Measurements from ENCODE around the gene LSM11.

GRCh38 chr5:157729858-157730257 lies 13.7 kb upstream of the LSM11 start:
- TF ChIP-seq CTCF (IDR thresholded peaks at IDR 0.05) (no peak), POLR2A (IDR thresholded peaks at IDR 0.05) (no peak)
